ENCODE results near the gene TNPO2. TPM values are rescaled to one million over a fixed set of nuclear protein-coding genes. Genes with fewer than 3 reads are reported as not detected.
"Not testable (repeated sequence)": the region's sequence is repeated elsewhere in the genome, so short reads cannot be mapped to it uniquely, and the experiment has no call there.

TNPO2 gene
- total RNA-seq, 1 experiment from 2014 or later = 26.1 TPM

DNA sequence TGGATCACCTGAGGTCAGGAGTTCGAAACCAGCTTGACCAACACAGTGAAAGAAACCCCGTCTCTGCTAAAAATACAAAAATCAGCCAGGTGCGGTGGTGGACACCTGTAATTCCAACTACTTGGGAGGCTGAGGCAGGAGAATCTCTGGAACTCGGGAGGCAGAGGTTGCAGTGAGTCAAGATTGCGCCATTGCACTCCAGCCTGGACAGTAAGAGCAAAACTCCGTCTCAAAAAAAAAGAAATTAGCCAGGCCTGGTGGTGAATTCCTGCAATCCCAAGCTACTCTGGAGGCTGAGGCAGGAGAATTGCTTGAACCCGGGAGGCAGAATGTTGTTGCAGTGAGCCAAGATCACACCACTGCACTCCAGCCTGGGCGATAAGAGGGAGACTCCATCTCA is 15.1 kb downstream of the TNPO2 start:
- Histone ChIP-seq H4K20me1 (ENCODE audit: insufficient read depth, low read depth, low read length) (peaks cover 5% of the 10 kb centered on the region), H3K4me2 (ENCODE audit: low read depth, low read length, poor library complexity, severe bottlenecking) (no peak overlapping the region), H3K9ac (ENCODE audit: low read length) (no peak overlapping the region), H3K4me1 (ENCODE audit: low read length) (peaks cover 2% of the 10 kb centered on the region; the same call in 1 of the 2 replicates), H3K4me3 (ENCODE audit: low read length) (no peak overlapping the region), H3K9me2 (replicated peaks; ENCODE audit: insufficient read depth, low read length) (no peaks in the 10 kb centered on the region), H3K9me3 (ENCODE audit: low read length) (no peaks in the 10 kb centered on the region), H3K27ac (ENCODE audit: low read length) (no peak overlapping the region), H3K36me3 (ENCODE audit: insufficient read depth, low read length) (peaks cover 22% of the 10 kb centered on the region), H2AFZ (ENCODE audit: low read length) (no peak overlapping the region), H3K79me2 (ENCODE audit: low read length) (0 out of 2 replicates have a peak, but pooled peaks cover 6% of the 10 kb centered on the region), H3K27me3 (ENCODE audit: low read length) (no peaks in the 10 kb centered on the region)
- no peak for DNase-seq

DNA sequence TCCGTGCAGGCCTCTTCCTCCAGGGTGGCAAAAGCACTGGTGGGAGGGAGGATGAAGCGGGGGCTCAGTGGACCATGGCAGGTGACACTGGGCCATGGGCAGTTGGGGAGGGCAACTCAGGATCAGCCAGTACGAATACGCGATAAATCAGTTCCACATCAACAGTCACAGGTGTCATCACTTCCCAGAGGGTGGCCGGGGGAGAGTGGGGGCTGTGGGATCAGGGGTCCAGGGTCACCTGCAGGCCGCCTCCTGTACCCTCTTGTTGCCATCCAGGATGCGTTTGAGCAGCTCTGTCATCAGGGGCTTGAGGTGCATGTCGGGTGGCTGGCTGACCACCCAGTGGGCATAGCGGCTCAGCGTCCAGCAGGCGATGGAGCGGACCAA is 17.4 kb downstream of the TNPO2 start:
- Histone ChIP-seq H3K4me2 (ENCODE audit: low read depth, low read length, poor library complexity, severe bottlenecking) (no peak overlapping the region), H3K27me3 (ENCODE audit: low read length) (no peaks in the 10 kb centered on the region), H3K4me3 (ENCODE audit: low read length) (no peak overlapping the region), H3K4me1 (ENCODE audit: low read length) (peaks cover 10% of the 10 kb centered on the region), H3K79me2 (ENCODE audit: low read length) (peaks cover 8% of the 10 kb centered on the region; the same call in 1 of the 2 replicates), H3K9me3 (ENCODE audit: low read length) (no peaks in the 10 kb centered on the region), H3K36me3 (ENCODE audit: insufficient read depth, low read length) (peaks cover 34% of the 10 kb centered on the region), H4K20me1 (ENCODE audit: insufficient read depth, low read depth, low read length) (peaks cover 16% of the 10 kb centered on the region), H3K9me2 (replicated peaks; ENCODE audit: insufficient read depth, low read length) (no peaks in the 10 kb centered on the region), H3K9ac (ENCODE audit: low read length) (no peak overlapping the region), H3K27ac (ENCODE audit: low read length) (no peak overlapping the region), H2AFZ (ENCODE audit: low read length) (no peak overlapping the region)
- DNase-seq = no peak

DNA sequence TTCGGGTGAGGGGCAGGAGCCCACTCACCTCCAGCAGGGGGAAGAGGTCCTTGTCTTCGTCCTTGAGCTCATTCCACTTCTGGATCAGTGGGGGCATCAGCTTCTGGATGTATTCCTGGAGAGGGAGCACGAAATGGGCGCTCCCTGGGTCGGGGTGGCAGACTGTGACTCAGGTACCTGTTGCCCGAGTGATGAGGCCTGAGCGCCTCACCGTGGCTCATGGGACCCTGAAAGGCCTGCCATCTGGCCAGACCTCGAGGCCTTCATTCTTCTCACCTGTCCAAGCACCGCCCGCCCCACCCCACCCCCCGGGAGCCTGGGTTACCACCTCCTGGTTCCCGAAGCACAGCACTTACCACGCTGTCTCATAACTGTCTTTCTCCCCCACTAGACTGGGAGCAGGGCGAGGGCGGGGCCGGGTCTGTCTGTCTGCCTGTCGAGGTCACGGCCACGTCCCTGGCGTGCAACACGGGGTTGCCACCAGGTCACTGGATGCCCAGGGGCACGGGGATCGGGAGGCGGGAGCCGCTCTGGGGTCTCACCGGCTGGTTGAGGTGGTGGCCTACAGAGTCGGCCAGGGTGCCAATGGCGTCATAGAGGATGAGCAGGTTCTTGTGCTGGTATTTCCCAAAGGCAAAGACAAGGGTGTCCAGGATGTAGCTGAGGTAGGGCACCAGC is 17.9 kb downstream of the TNPO2 start:
- Histone ChIP-seq H3K4me1 (ENCODE audit: low read length) (peaks cover 10% of the 10 kb centered on the region), H3K36me3 (ENCODE audit: insufficient read depth, low read length) (peaks cover 33% of the 10 kb centered on the region), H3K4me3 (ENCODE audit: low read length) (no peak overlapping the region), H3K4me2 (ENCODE audit: low read depth, low read length, poor library complexity, severe bottlenecking) (no peak overlapping the region), H3K9ac (ENCODE audit: low read length) (no peak overlapping the region), H2AFZ (ENCODE audit: low read length) (no peak overlapping the region), H3K27ac (ENCODE audit: low read length) (no peak overlapping the region), H4K20me1 (ENCODE audit: insufficient read depth, low read depth, low read length) (peaks cover 17% of the 10 kb centered on the region), H3K9me3 (ENCODE audit: low read length) (no peaks in the 10 kb centered on the region), H3K27me3 (ENCODE audit: low read length) (no peaks in the 10 kb centered on the region), H3K9me2 (replicated peaks; ENCODE audit: insufficient read depth, low read length) (no peaks in the 10 kb centered on the region), H3K79me2 (ENCODE audit: low read length) (peaks cover 5% of the 10 kb centered on the region; the same call in 1 of the 2 replicates)
- no peak for DNase-seq

DNA sequence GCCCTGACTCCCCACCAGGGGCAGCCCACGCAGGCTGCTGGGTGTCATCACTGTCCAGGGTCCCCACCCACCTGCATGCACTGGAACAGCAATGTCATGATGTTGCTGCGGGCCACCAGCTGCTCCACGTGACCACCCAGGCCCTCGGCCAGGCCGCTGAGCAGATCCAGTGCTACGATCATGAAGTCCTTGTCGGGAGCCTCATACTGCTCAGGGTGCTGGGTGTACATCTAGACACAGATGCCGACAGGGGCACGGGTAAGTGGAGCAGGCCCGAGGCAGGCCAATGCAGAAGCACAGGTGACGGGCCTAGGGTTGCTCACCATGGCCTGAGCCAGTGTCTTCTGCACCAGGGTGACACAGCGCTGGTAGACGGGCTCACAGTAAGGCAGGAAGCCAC is 18.6 kb downstream of the TNPO2 start:
- no peaks in the 10 kb centered on the region for H3K9me2 ChIP-seq (replicated peaks; ENCODE audit: insufficient read depth, low read length)
- no peaks in the 10 kb centered on the region for H3K9me3 ChIP-seq (ENCODE audit: low read length)
- H3K27ac ChIP-seq (ENCODE audit: low read length) = no peak overlapping the region
- H3K79me2 ChIP-seq (ENCODE audit: low read length) = peaks cover 5% of the 10 kb centered on the region; the same call in 1 of the 2 replicates
- no peak overlapping the region for H3K4me3 ChIP-seq (ENCODE audit: low read length)
- H2AFZ ChIP-seq (ENCODE audit: low read length) = no peak overlapping the region
- DNase-seq = no peak
- no peak overlapping the region for H3K9ac ChIP-seq (ENCODE audit: low read length)
- H3K4me1 ChIP-seq (ENCODE audit: low read length) = peaks cover 10% of the 10 kb centered on the region
- H3K4me2 ChIP-seq (ENCODE audit: low read depth, low read length, poor library complexity, severe bottlenecking) = no peak overlapping the region
- H4K20me1 ChIP-seq (ENCODE audit: insufficient read depth, low read depth, low read length) = peaks cover 17% of the 10 kb centered on the region
- no peaks in the 10 kb centered on the region for H3K27me3 ChIP-seq (ENCODE audit: low read length)
- peaks cover 31% of the 10 kb centered on the region for H3K36me3 ChIP-seq (ENCODE audit: insufficient read depth, low read length)

DNA sequence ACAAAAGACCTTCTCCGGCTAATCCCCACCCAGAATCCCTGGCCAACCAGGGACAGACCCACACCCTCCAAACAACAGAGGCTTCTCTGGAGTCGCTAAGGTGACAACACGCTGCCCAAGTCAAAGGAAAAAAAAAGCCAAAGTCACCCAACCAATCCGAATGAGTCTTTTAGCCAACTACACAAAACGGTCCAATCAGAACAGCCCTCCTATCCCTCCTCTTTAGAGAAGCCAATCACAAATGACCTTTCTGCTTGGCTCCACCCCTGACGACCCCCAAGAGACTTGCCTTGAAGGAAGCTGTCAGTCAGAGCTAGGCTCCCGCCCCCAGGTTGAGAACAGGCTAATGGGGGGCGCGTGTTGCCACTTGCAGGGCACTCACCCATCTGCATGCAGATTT is 20.7 kb downstream of the TNPO2 start:
- peak; percentile 97 for DNase-seq
- H3K36me3 ChIP-seq (ENCODE audit: insufficient read depth, low read length) = peaks cover 23% of the 10 kb centered on the region
- H3K9me3 ChIP-seq (ENCODE audit: low read length) = no peaks in the 10 kb centered on the region

DNA sequence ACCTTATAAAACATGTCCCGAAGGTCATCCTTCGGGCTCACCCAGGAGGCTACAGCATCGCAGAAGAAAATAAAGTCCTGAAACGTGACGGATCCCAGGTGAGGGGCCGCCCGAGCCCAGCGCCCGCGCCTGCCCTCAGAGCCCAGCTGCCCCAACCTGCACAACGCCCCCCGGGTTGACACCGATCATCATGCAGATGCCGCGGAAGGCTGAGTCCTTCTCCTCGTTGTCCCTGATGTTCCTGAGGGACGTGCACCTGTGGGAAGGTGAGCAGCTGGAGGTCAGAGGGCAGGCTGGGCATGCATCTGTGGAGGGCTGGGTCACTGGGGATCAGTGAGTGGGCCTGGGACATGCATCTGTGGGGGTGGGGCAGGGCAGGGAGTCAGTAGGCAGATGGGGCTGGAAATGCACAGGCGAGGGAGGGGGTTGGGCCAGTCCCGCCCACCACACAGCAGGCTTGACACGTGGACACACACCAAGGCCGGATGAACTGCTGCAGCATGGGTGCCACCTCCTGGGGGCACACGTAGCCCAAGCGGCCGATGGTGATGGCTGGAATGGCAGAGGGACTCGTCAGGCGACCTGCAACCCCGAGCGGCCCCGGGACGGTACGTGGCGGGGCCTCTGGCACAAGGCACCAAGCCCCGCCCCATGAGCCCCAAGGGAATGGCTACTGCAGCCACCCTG is 22.0 kb downstream of the TNPO2 start:
- H3K27ac ChIP-seq (ENCODE audit: low read length) = no peak overlapping the region
- H3K9me3 ChIP-seq (ENCODE audit: low read length) = no peaks in the 10 kb centered on the region
- DNase-seq = no peak
- peaks cover 23% of the 10 kb centered on the region for H3K36me3 ChIP-seq (ENCODE audit: insufficient read depth, low read length)
- no peaks in the 10 kb centered on the region for H3K27me3 ChIP-seq (ENCODE audit: low read length)
- peaks cover 22% of the 10 kb centered on the region for H3K4me1 ChIP-seq (ENCODE audit: low read length)
- peaks cover 7% of the 10 kb centered on the region; the same call in 1 of the 2 replicates for H3K79me2 ChIP-seq (ENCODE audit: low read length)
- peaks cover 17% of the 10 kb centered on the region for H4K20me1 ChIP-seq (ENCODE audit: insufficient read depth, low read depth, low read length)
- no peak overlapping the region for H3K4me2 ChIP-seq (ENCODE audit: low read depth, low read length, poor library complexity, severe bottlenecking)
- H3K4me3 ChIP-seq (ENCODE audit: low read length) = no peak overlapping the region
- H2AFZ ChIP-seq (ENCODE audit: low read length) = no peak overlapping the region
- no peaks in the 10 kb centered on the region for H3K9me2 ChIP-seq (replicated peaks; ENCODE audit: insufficient read depth, low read length)
- no peak overlapping the region for H3K9ac ChIP-seq (ENCODE audit: low read length)

More for the DNA sequence above, 20.7 kb downstream of the TNPO2 start:
- Histone ChIP-seq H2AFZ (ENCODE audit: low read length) (no peak overlapping the region), H3K27me3 (ENCODE audit: low read length) (no peaks in the 10 kb centered on the region), H3K4me2 (ENCODE audit: low read depth, low read length, poor library complexity, severe bottlenecking) (no peak overlapping the region), H3K4me1 (ENCODE audit: low read length) (peaks cover 10% of the 10 kb centered on the region), H3K4me3 (ENCODE audit: low read length) (no peak overlapping the region), H3K9ac (ENCODE audit: low read length) (no peak overlapping the region), H4K20me1 (ENCODE audit: insufficient read depth, low read depth, low read length) (peaks cover 17% of the 10 kb centered on the region), H3K79me2 (ENCODE audit: low read length) (peaks cover 7% of the 10 kb centered on the region; the same call in 1 of the 2 replicates), H3K9me2 (replicated peaks; ENCODE audit: insufficient read depth, low read length) (no peaks in the 10 kb centered on the region), H3K27ac (ENCODE audit: low read length) (no peak overlapping the region)

DNA sequence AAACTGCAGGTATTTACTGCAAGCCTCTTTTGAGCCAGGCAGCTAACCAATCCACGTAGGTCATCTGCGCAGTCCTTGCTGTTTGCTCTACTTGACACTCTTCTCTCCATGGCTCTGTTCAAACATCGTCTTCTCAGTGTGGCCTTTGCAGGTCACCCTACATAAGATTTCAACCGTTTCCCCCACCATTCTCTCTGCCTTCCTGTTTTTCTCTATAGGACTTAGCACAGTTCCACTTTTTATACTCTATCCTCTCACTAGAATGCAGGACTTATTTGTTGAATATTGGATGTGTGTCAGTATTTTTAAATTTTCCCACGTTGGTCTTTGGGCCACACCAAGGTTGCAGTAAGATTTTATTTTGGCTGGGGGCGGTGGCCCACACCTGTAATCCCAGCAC is 25.6 kb downstream of the TNPO2 start:
- DNase-seq = no peak
- no peaks in the 10 kb centered on the region for H3K9me2 ChIP-seq (replicated peaks; ENCODE audit: insufficient read depth, low read length)
- H3K4me3 ChIP-seq (ENCODE audit: low read length) = peak overlapping the region; percentile 69; the same call in 1 of the 2 replicates
- H3K27ac ChIP-seq (ENCODE audit: low read length) = no peak overlapping the region
- no peaks in the 10 kb centered on the region for H3K27me3 ChIP-seq (ENCODE audit: low read length)
- H3K9ac ChIP-seq (ENCODE audit: low read length) = no peak overlapping the region
- H3K9me3 ChIP-seq (ENCODE audit: low read length) = no peaks in the 10 kb centered on the region
- H3K36me3 ChIP-seq (ENCODE audit: insufficient read depth, low read length) = peaks cover 23% of the 10 kb centered on the region
- peak overlapping the region; percentile 1 for H3K4me2 ChIP-seq (ENCODE audit: low read depth, low read length, poor library complexity, severe bottlenecking)
- peaks cover 13% of the 10 kb centered on the region; the same call in 1 of the 2 replicates for H4K20me1 ChIP-seq (ENCODE audit: insufficient read depth, low read depth, low read length)
- H2AFZ ChIP-seq (ENCODE audit: low read length) = no peak overlapping the region
- peaks cover 25% of the 10 kb centered on the region for H3K4me1 ChIP-seq (ENCODE audit: low read length)
- peaks cover 7% of the 10 kb centered on the region; the same call in 1 of the 2 replicates for H3K79me2 ChIP-seq (ENCODE audit: low read length)

DNA sequence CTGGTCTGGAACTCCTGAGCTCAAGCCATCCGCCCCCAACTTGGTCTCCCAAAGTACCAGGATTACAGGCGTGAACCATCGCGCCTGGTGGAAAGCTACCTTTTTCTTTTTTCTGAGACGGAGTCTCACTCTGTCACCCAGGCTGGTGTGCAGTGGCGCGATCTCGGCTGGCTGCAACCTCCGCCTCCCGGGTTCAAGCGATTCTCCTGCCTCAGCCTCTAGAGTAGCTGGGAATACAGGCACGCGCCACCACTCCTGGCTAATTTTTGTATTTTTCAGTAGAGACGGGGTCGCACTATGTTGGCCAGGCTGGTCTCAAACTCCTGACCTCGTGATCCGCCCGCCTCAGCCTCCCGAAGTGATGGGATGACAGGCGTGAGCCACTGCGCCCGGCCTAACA is 26.3 kb downstream of the TNPO2 start:
- H2AFZ ChIP-seq (ENCODE audit: low read length); H3K27ac ChIP-seq (ENCODE audit: low read length); H3K79me2 ChIP-seq (ENCODE audit: low read length); DNase-seq; H3K9me2 ChIP-seq (replicated peaks; ENCODE audit: insufficient read depth, low read length); H4K20me1 ChIP-seq (ENCODE audit: insufficient read depth, low read depth, low read length); H3K27me3 ChIP-seq (ENCODE audit: low read length); H3K9me3 ChIP-seq (ENCODE audit: low read length): not testable (repeated sequence)
- peaks cover 18% of the 10 kb centered on the region for H3K36me3 ChIP-seq (ENCODE audit: insufficient read depth, low read length)
- peak overlapping the region; percentile 73 for H3K4me2 ChIP-seq (ENCODE audit: low read depth, low read length, poor library complexity, severe bottlenecking)
- H3K4me3 ChIP-seq (ENCODE audit: low read length) = peak overlapping the region; percentile 69; the same call in 1 of the 2 replicates
- peak overlapping the region; percentile 67 for H3K9ac ChIP-seq (ENCODE audit: low read length)
- H3K4me1 ChIP-seq (ENCODE audit: low read length) = peaks cover 21% of the 10 kb centered on the region

Measured in Karpas-422 (cell line).